NCI-H2196 (cell line): ENCODE data around the gene SYT17.
A peak's percentile ranks its signal among the peaks of the same experiment; 100 is the strongest.

Source experiments
- DNase-seq: peaks from one replicate; lab custom pipeline; 2025; ENCODE audit not compliant: unreplicated experiment; lab: John Stamatoyannopoulos, UW

Gene SYT17

GRCh38 chr16:19137201-19138128, 30.6 kb upstream of the SYT17 start:
- no peak for DNase-seq

GRCh38 chr16:19138601-19139000, 29.4 kb upstream of the SYT17 start:
- DNase-seq, result peak; percentile 88

GRCh38 chr16:19139436-19140091, 28.5 kb upstream of the SYT17 start:
- DNase-seq, result no peak

- no peak for DNase-seq
Observed at GRCh38 chr16:19140396-19140795, 27.6 kb upstream of the SYT17 start.

GRCh38 chr16:19142939-19143598, 25.0 kb upstream of the SYT17 start:
- no peak for DNase-seq

- no peak for DNase-seq
Observed at GRCh38 chr16:19143599-19143956, 24.5 kb upstream of the SYT17 start.

GRCh38 chr16:19145010-19145409, 23.0 kb upstream of the SYT17 start:
- DNase-seq, result no peak

GRCh38 chr16:19147126-19147525, 20.9 kb upstream of the SYT17 start:
- no peak for DNase-seq

- no peak for DNase-seq
Observed at GRCh38 chr16:19147627-19148026, 20.4 kb upstream of the SYT17 start.

GRCh38 chr16:19148189-19148588, 19.9 kb upstream of the SYT17 start:
- no peak for DNase-seq

GRCh38 chr16:19151310-19151709, 16.7 kb upstream of the SYT17 start:
- DNase-seq, result no peak

- no peak for DNase-seq
Observed at GRCh38 chr16:19152042-19152441, 16.0 kb upstream of the SYT17 start.

GRCh38 chr16:19153876-19154275, 14.2 kb upstream of the SYT17 start:
- no peak for DNase-seq

GRCh38 chr16:19162085-19162484, 6.0 kb upstream of the SYT17 start:
- DNase-seq, result no peak

GRCh38 chr16:19163215-19163614, 4.8 kb upstream of the SYT17 start:
- DNase-seq, result no peak

GRCh38 chr16:19164285-19164684, 3.8 kb upstream of the SYT17 start:
- no peak for DNase-seq

GRCh38 chr16:19165101-19165500, 2.9 kb upstream of the SYT17 start:
- no peak for DNase-seq

- DNase-seq, result peak; percentile 65
Observed at GRCh38 chr16:19166500-19166899, 1.5 kb upstream of the SYT17 start.

GRCh38 chr16:19168371-19169081, 486 bp downstream of the SYT17 start:
- peak; percentile 91 for DNase-seq

- no peak for DNase-seq
Observed at GRCh38 chr16:19169082-19169639, 1.1 kb downstream of the SYT17 start.
